Measurements from ENCODE around the gene MUC13.
"Not testable (repeated sequence)": the region's sequence is repeated elsewhere in the genome, so short reads cannot be mapped to it uniquely, and the experiment has no call there.

Gene MUC13

GRCh38 chr3:124934577-124934976 lies at the start of gene MUC13:
Gene MUC13 (minus strand): TSS chr3:124934751. CDS start chr3:124934712, 39 bp downstream.
- DNase-seq (ENCODE audit: low spot score) = no peak

GRCh38 chr3:124982855-124983254 lies 48.3 kb upstream of the MUC13 start:
- no peak for DNase-seq (ENCODE audit: low spot score)

GRCh38 chr3:124981472-124981871 lies 46.9 kb upstream of the MUC13 start:
- no peak for DNase-seq (ENCODE audit: low spot score)

- no peak for DNase-seq (ENCODE audit: low spot score)
Measured at GRCh38 chr3:124978627-124979026, 44.1 kb upstream of the MUC13 start.

GRCh38 chr3:124976383-124976782 lies 41.8 kb upstream of the MUC13 start:
- no peak for DNase-seq (ENCODE audit: low spot score)

GRCh38 chr3:124974691-124975090 lies 40.1 kb upstream of the MUC13 start:
- DNase-seq (ENCODE audit: low spot score) = no peak

GRCh38 chr3:124973290-124973689 lies 38.7 kb upstream of the MUC13 start:
- DNase-seq (ENCODE audit: low spot score) = no peak

GRCh38 chr3:124972457-124972856 lies 37.9 kb upstream of the MUC13 start:
- DNase-seq (ENCODE audit: low spot score) = no peak

GRCh38 chr3:124969963-124970722 lies 35.6 kb upstream of the MUC13 start:
- peak; percentile 25 for DNase-seq (ENCODE audit: low spot score)

GRCh38 chr3:124969190-124969589 lies 34.6 kb upstream of the MUC13 start:
- no peak for DNase-seq (ENCODE audit: low spot score)

- DNase-seq (ENCODE audit: low spot score) = no peak
Measured at GRCh38 chr3:124967964-124968363, 33.4 kb upstream of the MUC13 start.

GRCh38 chr3:124966521-124967445 lies 32.2 kb upstream of the MUC13 start:
- DNase-seq (ENCODE audit: low spot score) = no peak

GRCh38 chr3:124965413-124965812 lies 30.9 kb upstream of the MUC13 start:
- DNase-seq (ENCODE audit: low spot score) = no peak

GRCh38 chr3:124964387-124964786 lies 29.8 kb upstream of the MUC13 start:
- DNase-seq (ENCODE audit: low spot score) = no peak

GRCh38 chr3:124963755-124964154 lies 29.2 kb upstream of the MUC13 start:
- DNase-seq (ENCODE audit: low spot score) = no peak

GRCh38 chr3:124962403-124962940 lies 27.9 kb upstream of the MUC13 start:
- DNase-seq (ENCODE audit: low spot score) = no peak

GRCh38 chr3:124960698-124961097 lies 26.1 kb upstream of the MUC13 start:
- DNase-seq (ENCODE audit: low spot score) = no peak

GRCh38 chr3:124960105-124960504 lies 25.6 kb upstream of the MUC13 start:
- no peak for DNase-seq (ENCODE audit: low spot score)

- not testable (repeated sequence) for DNase-seq (ENCODE audit: low spot score)
Measured at GRCh38 chr3:124957951-124958350, 23.4 kb upstream of the MUC13 start.

- DNase-seq (ENCODE audit: low spot score) = no peak
Measured at GRCh38 chr3:124952282-124952855, 17.8 kb upstream of the MUC13 start.

- no peak for DNase-seq (ENCODE audit: low spot score)
Measured at GRCh38 chr3:124951511-124952281, 17.1 kb upstream of the MUC13 start.

- no peak for DNase-seq (ENCODE audit: low spot score)
Measured at GRCh38 chr3:124950026-124950425, 15.5 kb upstream of the MUC13 start.
